ENCODE results near the gene TMPRSS3. TPM values are rescaled to one million over a fixed set of nuclear protein-coding genes. Genes with fewer than 3 reads are reported as not detected.

The TMPRSS3 gene
- total and polyA plus RNA-seq, 9 of the 15 experiments (the other 6 are each of a cell fraction or from before 2014, with no cell fraction given): 0.07 TPM; not detected in 8

DNA sequence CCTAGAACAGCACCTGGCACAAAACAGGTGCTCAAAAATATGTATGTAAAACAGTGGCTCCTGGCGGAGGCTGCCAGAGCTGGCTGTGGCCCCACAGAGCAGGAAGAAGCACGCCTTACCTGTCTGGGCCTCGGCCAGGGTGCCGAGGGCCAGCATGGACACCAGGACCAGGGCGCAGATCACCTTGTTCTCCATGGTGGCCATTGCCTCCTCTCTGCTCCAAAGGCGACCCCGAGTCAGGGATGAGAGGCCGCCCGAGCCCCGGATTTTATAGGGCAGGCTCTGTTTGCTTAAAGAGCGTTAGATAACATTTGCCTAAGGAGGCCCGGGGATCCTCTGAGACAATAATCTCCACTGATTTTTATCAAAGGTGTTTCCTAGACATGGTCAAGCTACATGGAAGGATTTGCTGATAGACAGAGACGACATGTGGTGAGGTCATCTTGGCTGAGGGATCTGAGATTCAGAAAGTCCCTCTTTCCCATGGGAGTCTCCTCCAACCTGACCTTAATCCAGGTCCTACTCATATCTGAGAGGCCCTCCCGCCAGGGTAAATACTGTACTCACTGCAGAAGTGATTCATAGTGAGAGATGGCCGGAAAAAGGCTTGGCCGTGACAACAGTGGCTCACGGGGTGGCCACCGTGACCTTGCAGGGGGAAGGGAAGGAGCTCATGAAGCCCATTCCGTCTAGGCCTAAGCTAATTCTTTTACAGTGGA lies 29.4 kb downstream of the TMPRSS3 start, which contains the start of gene TFF1 (continued):
- TF ChIP-seq SMARCB1 (IDR thresholded peaks at IDR 0.05; ENCODE audit: insufficient read length, low read depth) (no peak), CC2D1A (IDR thresholded peaks at IDR 0.05) (no peak), PCBP1 (IDR thresholded peaks at IDR 0.05; ENCODE audit: low read depth, low read length, poor library complexity, severe bottlenecking) (no peak), CHD4 (IDR thresholded peaks at IDR 0.05; ENCODE audit: insufficient read depth, insufficient replicate concordance, low read depth, low read length, poor library complexity, severe bottlenecking) (no peak), PCBP2 (IDR thresholded peaks at IDR 0.05; ENCODE audit: low read depth, low read length, poor library complexity, severe bottlenecking) (no peak), HMGN3 (IDR thresholded peaks at IDR 0.05; ENCODE audit: borderline replicate concordance, extremely low read depth, insufficient read length, low read depth, low read length) (no peak), GTF2F1 (IDR thresholded peaks at IDR 0.05; ENCODE audit: low read depth, low read length) (no peak), NCOA6 (IDR thresholded peaks at IDR 0.05) (no peak), CHD1 (IDR thresholded peaks at IDR 0.05; ENCODE audit: low read length) (no peak), HSF4 (CRISPR knock-in tag; IDR thresholded peaks at IDR 0.05; ENCODE audit: borderline replicate concordance) (no peak), CBX2 (IDR thresholded peaks at IDR 0.05; ENCODE audit: insufficient read depth, low read length, poor library complexity, severe bottlenecking) (no peak), TCF3 (CRISPR knock-in tag; IDR thresholded peaks at IDR 0.05) (peak; percentile 25; the same call in 1 of the 2 replicates), ZNF780A (CRISPR knock-in tag; IDR thresholded peaks at IDR 0.05) (no peak), ZBTB8A (IDR thresholded peaks at IDR 0.05; ENCODE audit: partially characterized antibody) (no peak), ZNF184 (CRISPR knock-in tag; IDR thresholded peaks at IDR 0.05) (no peak), MXI1 (IDR thresholded peaks at IDR 0.05; ENCODE audit: low read depth, low read length) (no peak), PYGO2 (tag; IDR thresholded peaks at IDR 0.05) (no peak), PHB (CRISPR knock-in tag; IDR thresholded peaks at IDR 0.05) (no peak), BCOR (IDR thresholded peaks at IDR 0.05) (no peak), ZNF707 (CRISPR knock-in tag; conservative IDR thresholded peaks at IDR 0.05) (no peak), ZNF41 (CRISPR knock-in tag; conservative IDR thresholded peaks at IDR 0.05) (no peak), BHLHE40 (IDR thresholded peaks at IDR 0.05; ENCODE audit: low read length) (peak; percentile 18; the same call in 1 of the 2 replicates)
- TF ChIP-seq, protein P1, sequence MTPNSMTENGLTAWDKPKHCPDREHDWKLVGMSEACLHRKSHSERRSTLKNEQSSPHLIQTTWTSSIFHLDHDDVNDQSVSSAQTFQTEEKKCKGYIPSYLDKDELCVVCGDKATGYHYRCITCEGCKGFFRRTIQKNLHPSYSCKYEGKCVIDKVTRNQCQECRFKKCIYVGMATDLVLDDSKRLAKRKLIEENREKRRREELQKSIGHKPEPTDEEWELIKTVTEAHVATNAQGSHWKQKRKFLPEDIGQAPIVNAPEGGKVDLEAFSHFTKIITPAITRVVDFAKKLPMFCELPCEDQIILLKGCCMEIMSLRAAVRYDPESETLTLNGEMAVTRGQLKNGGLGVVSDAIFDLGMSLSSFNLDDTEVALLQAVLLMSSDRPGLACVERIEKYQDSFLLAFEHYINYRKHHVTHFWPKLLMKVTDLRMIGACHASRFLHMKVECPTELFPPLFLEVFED (CRISPR knock-in tag; conservative IDR thresholded peaks at IDR 0.05): no peak
- TF ChIP-seq, protein P2, sequence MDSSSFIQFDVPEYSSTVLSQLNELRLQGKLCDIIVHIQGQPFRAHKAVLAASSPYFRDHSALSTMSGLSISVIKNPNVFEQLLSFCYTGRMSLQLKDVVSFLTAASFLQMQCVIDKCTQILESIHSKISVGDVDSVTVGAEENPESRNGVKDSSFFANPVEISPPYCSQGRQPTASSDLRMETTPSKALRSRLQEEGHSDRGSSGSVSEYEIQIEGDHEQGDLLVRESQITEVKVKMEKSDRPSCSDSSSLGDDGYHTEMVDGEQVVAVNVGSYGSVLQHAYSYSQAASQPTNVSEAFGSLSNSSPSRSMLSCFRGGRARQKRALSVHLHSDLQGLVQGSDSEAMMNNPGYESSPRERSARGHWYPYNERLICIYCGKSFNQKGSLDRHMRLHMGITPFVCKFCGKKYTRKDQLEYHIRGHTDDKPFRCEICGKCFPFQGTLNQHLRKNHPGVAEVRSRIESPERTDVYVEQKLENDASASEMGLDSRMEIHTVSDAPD (CRISPR knock-in tag; IDR thresholded peaks at IDR 0.05): no peak
- TF ChIP-seq, protein P3, sequence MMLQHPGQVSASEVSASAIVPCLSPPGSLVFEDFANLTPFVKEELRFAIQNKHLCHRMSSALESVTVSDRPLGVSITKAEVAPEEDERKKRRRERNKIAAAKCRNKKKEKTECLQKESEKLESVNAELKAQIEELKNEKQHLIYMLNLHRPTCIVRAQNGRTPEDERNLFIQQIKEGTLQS (IDR thresholded peaks at IDR 0.05): peak; percentile 59; the same call in 1 of the 2 replicates
- TF ChIP-seq, protein P3 (CRISPR knock-in tag; conservative IDR thresholded peaks at IDR 0.05): no peak
